ENCODE measurements around the gene WFDC5. TPM values are rescaled to one million over a fixed set of nuclear protein-coding genes. Genes with fewer than 3 reads are reported as not detected.

Gene WFDC5
- total RNA-seq, 2 donors from 2014 or later, result not detected

GRCh38 chr20:45138561-45139300 is 23.8 kb upstream of the WFDC5 start:
- Histone ChIP-seq H3K4me1 (no peaks in the 10 kb centered on the region), H3K27me3 (no peaks in the 10 kb centered on the region), H3K27ac (no peak overlapping the region), H3K4me3 (no peak overlapping the region), H3K36me3 (no peaks in the 10 kb centered on the region), H3K9me3 (no peaks in the 10 kb centered on the region)
- TF ChIP-seq CTCF (IDR thresholded peaks at IDR 0.05), result peak in 1 of 2 donors; percentile 54
- DNase-seq (ENCODE audit: low spot score), result no peak

- H3K9me3 ChIP-seq, result no peaks in the 10 kb centered on the region
- no peaks in the 10 kb centered on the region for H3K36me3 ChIP-seq
- no peak for DNase-seq (ENCODE audit: low spot score)
Observed at GRCh38 chr20:45136911-45137310, 21.9 kb upstream of the WFDC5 start.

GRCh38 chr20:45128099-45128498 is 13.1 kb upstream of the WFDC5 start:
- Histone ChIP-seq H3K4me3 (no peak overlapping the region), H3K27ac (no peak overlapping the region), H3K36me3 (no peaks in the 10 kb centered on the region), H3K4me1 (no peaks in the 10 kb centered on the region), H3K9me3 (no peaks in the 10 kb centered on the region), H3K27me3 (no peaks in the 10 kb centered on the region)
- no peak for DNase-seq (ENCODE audit: low spot score)
- no peak for TF ChIP-seq CTCF (IDR thresholded peaks at IDR 0.05)

More at GRCh38 chr20:45136911-45137310, 21.9 kb upstream of the WFDC5 start:
- no peak for TF ChIP-seq CTCF (IDR thresholded peaks at IDR 0.05)
- no peak overlapping the region for H3K27ac ChIP-seq
- no peak overlapping the region for H3K4me3 ChIP-seq
- no peaks in the 10 kb centered on the region for H3K4me1 ChIP-seq
- no peaks in the 10 kb centered on the region for H3K27me3 ChIP-seq

- Histone ChIP-seq H3K27me3 (no peaks in the 10 kb centered on the region), H3K4me1 (no peaks in the 10 kb centered on the region), H3K36me3 (no peaks in the 10 kb centered on the region), H3K9me3 (no peaks in the 10 kb centered on the region), H3K4me3 (no peak within 1 kb of the TSS), H3K27ac (no peak within 1 kb of the TSS)
- DNase-seq (ENCODE audit: low spot score), result no peak
- TF ChIP-seq CTCF (IDR thresholded peaks at IDR 0.05), result no peak
Observed at GRCh38 chr20:45124365-45124764, 9.4 kb upstream of the WFDC5 start, which contains the start of gene WFDC12. TSS of gene WFDC12 (minus strand) at chr20:45124465. CDS start at chr20:45124447, 18 bp downstream.

GRCh38 chr20:45121388-45121787 is 6.4 kb upstream of the WFDC5 start:
- H3K9me3 ChIP-seq, result no peaks in the 10 kb centered on the region
- H3K36me3 ChIP-seq, result no peaks in the 10 kb centered on the region
- DNase-seq (ENCODE audit: low spot score), result no peak
- TF ChIP-seq CTCF (IDR thresholded peaks at IDR 0.05), result no peak
- no peaks in the 10 kb centered on the region for H3K27me3 ChIP-seq
- no peaks in the 10 kb centered on the region for H3K4me1 ChIP-seq
- H3K27ac ChIP-seq, result no peak overlapping the region
- no peak overlapping the region for H3K4me3 ChIP-seq
